GM21717 (cell line): ENCODE results near the gene RTP3.
"Not testable (repeated sequence)": the region's sequence is repeated elsewhere in the genome, so short reads cannot be mapped to it uniquely, and the experiment has no call there.

Source experiments
- ATAC-seq: cut with Tn5 transposase; IDR thresholded peaks from one replicate; pipeline ENCODE4 v1.9.1; 2021; ENCODE audit warnings: mild to moderate bottlenecking, moderate library complexity; ENCODE audit not compliant: unreplicated experiment

Gene RTP3

GRCh38 chr3:46544771-46545503, 47.2 kb downstream of the RTP3 start:
- no peak for ATAC-seq

- no peak for ATAC-seq
Observed at GRCh38 chr3:46545818-46546630, 48.2 kb downstream of the RTP3 start.

GRCh38 chr3:46546896-46547440, 49.2 kb downstream of the RTP3 start:
- ATAC-seq: no peak

- not testable (repeated sequence) for ATAC-seq
Observed at GRCh38 chr3:46548611-46549010, 50.8 kb downstream of the RTP3 start.

GRCh38 chr3:46549408-46549904, 51.7 kb downstream of the RTP3 start:
- no peak for ATAC-seq

GRCh38 chr3:46549989-46550388, 52.2 kb downstream of the RTP3 start:
- ATAC-seq: no peak
